ENCODE data around the gene GNB1L. TPM values are rescaled to one million over a fixed set of nuclear protein-coding genes. Genes with fewer than 3 reads are reported as not detected.

The GNB1L gene
- total RNA-seq, 2 experiments from 2014 or later: 8.8 to 9.8 TPM

DNA sequence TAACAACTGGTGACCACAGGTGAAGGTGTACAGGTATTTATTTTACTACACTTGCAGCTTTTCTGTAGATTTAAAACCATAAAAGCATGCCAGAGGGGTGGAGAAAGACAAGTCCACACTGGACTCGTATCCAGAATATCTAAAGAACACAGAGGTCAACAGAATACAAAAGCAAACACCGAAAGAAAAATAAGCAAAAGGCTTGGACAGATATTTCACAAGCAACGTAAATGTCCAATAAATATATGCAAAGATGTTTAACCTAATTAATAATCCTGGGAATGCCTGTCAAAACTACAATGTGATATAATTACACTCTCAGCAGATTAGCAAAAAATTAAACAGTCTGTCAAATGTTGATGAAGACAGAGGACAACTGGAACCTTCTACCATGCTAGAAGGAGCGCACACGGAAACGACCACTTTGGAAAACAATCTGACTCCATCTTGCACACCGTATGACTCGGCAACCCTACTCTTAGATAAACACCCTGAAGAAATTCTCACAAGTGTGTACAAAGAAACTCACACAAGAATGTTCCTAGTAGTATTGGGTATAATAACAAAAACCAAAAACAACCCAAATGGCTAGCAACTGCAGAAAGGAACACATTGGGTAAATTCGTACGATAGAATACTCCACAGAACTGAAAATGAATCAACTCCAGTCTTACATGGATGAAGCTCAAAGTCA is 27.2 kb downstream of the GNB1L start:
- no peak overlapping the region for H3K27ac Mint-ChIP-seq
- CTCF ChIA-PET: interaction anchor here (0.8 kb wide), 1 partner anchor 83 kb away, joined by 3 read pairs; no protein-coding TSS in a partner anchor
- H3K9me3 Mint-ChIP-seq: no peaks in the 10 kb centered on the region
- H3K27me3 Mint-ChIP-seq (ENCODE audit: low read depth): no peaks in the 10 kb centered on the region
- H3K4me3 Mint-ChIP-seq: no peak overlapping the region
- H3K36me3 Mint-ChIP-seq (ENCODE audit: low read depth): no peaks in the 10 kb centered on the region
- intact Hi-C loops (cut with micrococcal nuclease): no loop called here
- no peak for DNase-seq
- H3K4me1 Mint-ChIP-seq (ENCODE audit: low read depth): peaks cover 4% of the 10 kb centered on the region

- no peaks in the 10 kb centered on the region for H3K36me3 Mint-ChIP-seq (ENCODE audit: low read depth)
- no peaks in the 10 kb centered on the region for H3K9me3 Mint-ChIP-seq
- H3K27me3 Mint-ChIP-seq (ENCODE audit: low read depth): no peaks in the 10 kb centered on the region
These were observed 28.1 kb downstream of the GNB1L start for GRCh38 chr22:19826619-19826950.

DNA sequence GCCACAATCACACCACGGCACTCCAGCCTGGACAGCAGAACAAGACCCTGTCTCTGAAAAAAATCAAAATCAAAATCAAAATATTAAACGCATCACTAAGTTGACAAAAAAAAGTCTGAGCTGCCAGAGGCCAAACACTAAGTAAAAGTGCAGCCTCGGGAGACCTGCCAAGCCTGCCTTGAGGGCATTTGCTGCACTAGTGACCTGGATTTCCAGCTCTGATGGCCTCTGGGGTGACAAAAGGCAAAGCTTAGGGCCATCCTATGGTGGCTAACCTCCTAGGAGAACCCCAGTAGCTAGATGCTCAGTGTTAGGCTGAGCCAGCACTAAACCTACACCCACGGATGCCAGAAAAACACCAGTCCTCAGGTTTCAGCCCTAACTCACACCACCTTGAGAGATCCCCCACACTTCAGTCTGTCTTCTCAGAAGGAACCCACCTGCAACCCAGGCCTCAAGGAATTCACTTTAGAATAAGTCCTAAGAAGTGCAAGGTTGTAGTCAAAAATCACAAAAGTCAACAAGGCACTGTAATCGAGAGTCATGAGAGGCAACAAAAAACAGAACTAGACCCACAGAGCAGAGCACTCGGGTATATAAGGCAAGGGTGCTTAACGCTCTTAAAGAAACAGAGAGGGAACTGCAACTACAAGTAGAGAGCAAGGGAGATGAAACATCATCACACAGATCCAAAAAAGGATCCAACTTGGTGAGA is 28.6 kb downstream of the GNB1L start:
- CTCF ChIA-PET: interaction anchor here (0.6 to 1.0 kb wide), 2 partner anchors 102 to 851 kb away, joined by 3 read pairs; partner anchors contain the start of gene GP1BB
- intact Hi-C loops (cut with micrococcal nuclease): no loop called here
- H3K9me3 Mint-ChIP-seq: no peaks in the 10 kb centered on the region
- no peaks in the 10 kb centered on the region for H3K27me3 Mint-ChIP-seq (ENCODE audit: low read depth)
- DNase-seq: no peak
- H3K27ac Mint-ChIP-seq: no peak overlapping the region
- no peaks in the 10 kb centered on the region for H3K36me3 Mint-ChIP-seq (ENCODE audit: low read depth)
- no peak overlapping the region for H3K4me3 Mint-ChIP-seq
- peaks cover 2% of the 10 kb centered on the region for H3K4me1 Mint-ChIP-seq (ENCODE audit: low read depth)

More at GRCh38 chr22:19826619-19826950, 28.1 kb downstream of the GNB1L start:
- intact Hi-C loops (cut with micrococcal nuclease): no loop called here
- Mint-ChIP-seq H3K4me1 (ENCODE audit: low read depth) (peaks cover 2% of the 10 kb centered on the region), H3K4me3 (no peak overlapping the region), H3K27ac (no peak overlapping the region)
- CTCF ChIA-PET: interaction anchor here (1.0 kb wide), 1 partner anchor 103 kb away, joined by 3 read pairs; the partner anchor contains the start of gene GP1BB
- no peak for DNase-seq

GRCh38 chr22:19824926-19825339 is 29.7 kb downstream of the GNB1L start:
- no peak overlapping the region for H3K27ac Mint-ChIP-seq
- H3K9me3 Mint-ChIP-seq: no peaks in the 10 kb centered on the region
- H3K4me3 Mint-ChIP-seq: no peak overlapping the region
- no peak for DNase-seq
- CTCF ChIA-PET: interaction anchor here (0.6 kb wide), 1 partner anchor 14 kb away, joined by 3 read pairs; no protein-coding TSS in a partner anchor
- H3K27me3 Mint-ChIP-seq (ENCODE audit: low read depth): no peaks in the 10 kb centered on the region
- intact Hi-C loops (cut with micrococcal nuclease): no loop called here
- no peaks in the 10 kb centered on the region for H3K4me1 Mint-ChIP-seq (ENCODE audit: low read depth)
- no peaks in the 10 kb centered on the region for H3K36me3 Mint-ChIP-seq (ENCODE audit: low read depth)

GRCh38 chr22:19824212-19824925 is 30.3 kb downstream of the GNB1L start:
- H3K27ac Mint-ChIP-seq: no peak overlapping the region
- DNase-seq: no peak
- no peaks in the 10 kb centered on the region for H3K4me1 Mint-ChIP-seq (ENCODE audit: low read depth)
- H3K36me3 Mint-ChIP-seq (ENCODE audit: low read depth): no peaks in the 10 kb centered on the region
- H3K9me3 Mint-ChIP-seq: no peaks in the 10 kb centered on the region
- no peak overlapping the region for H3K4me3 Mint-ChIP-seq
- CTCF ChIA-PET: interaction anchor here (0.6 kb wide), 1 partner anchor 14 kb away, joined by 3 read pairs; no protein-coding TSS in a partner anchor
- no peaks in the 10 kb centered on the region for H3K27me3 Mint-ChIP-seq (ENCODE audit: low read depth)
- intact Hi-C loops (cut with micrococcal nuclease): no loop called here

DNA sequence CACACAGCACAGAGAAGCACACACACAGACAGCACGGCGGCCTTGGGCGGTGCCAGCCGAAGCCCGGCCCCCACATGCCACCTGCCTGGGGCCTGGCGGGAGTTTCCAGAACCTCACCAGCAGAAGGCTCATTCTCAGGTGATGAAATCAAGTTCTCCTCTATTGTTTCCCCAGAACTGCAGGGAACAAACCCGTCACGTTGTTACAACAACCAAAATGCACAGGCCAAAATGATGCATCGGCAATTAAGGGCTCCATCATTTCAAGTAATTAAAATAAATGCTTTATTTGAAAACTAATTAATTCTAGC is 30.8 kb downstream of the GNB1L start:
- H3K27me3 Mint-ChIP-seq (ENCODE audit: low read depth): no peaks in the 10 kb centered on the region
- no peak overlapping the region for H3K4me3 Mint-ChIP-seq
- no peak for DNase-seq
- no peaks in the 10 kb centered on the region for H3K9me3 Mint-ChIP-seq
- H3K27ac Mint-ChIP-seq: no peak overlapping the region
- intact Hi-C loops (cut with micrococcal nuclease): no loop called here
- no peaks in the 10 kb centered on the region for H3K4me1 Mint-ChIP-seq (ENCODE audit: low read depth)
- CTCF ChIA-PET: no interaction called here
- no peaks in the 10 kb centered on the region for H3K36me3 Mint-ChIP-seq (ENCODE audit: low read depth)

- intact Hi-C loops (cut with micrococcal nuclease): no loop called here
- Mint-ChIP-seq H3K9me3 (no peaks in the 10 kb centered on the region), H3K4me1 (ENCODE audit: low read depth) (no peaks in the 10 kb centered on the region), H3K27me3 (ENCODE audit: low read depth) (no peaks in the 10 kb centered on the region), H3K36me3 (ENCODE audit: low read depth) (no peaks in the 10 kb centered on the region), H3K27ac (no peak overlapping the region), H3K4me3 (no peak overlapping the region)
- CTCF ChIA-PET: no interaction called here
- DNase-seq: no peak
These were observed 31.3 kb downstream of the GNB1L start for GRCh38 chr22:19823191-19823901.

DNA sequence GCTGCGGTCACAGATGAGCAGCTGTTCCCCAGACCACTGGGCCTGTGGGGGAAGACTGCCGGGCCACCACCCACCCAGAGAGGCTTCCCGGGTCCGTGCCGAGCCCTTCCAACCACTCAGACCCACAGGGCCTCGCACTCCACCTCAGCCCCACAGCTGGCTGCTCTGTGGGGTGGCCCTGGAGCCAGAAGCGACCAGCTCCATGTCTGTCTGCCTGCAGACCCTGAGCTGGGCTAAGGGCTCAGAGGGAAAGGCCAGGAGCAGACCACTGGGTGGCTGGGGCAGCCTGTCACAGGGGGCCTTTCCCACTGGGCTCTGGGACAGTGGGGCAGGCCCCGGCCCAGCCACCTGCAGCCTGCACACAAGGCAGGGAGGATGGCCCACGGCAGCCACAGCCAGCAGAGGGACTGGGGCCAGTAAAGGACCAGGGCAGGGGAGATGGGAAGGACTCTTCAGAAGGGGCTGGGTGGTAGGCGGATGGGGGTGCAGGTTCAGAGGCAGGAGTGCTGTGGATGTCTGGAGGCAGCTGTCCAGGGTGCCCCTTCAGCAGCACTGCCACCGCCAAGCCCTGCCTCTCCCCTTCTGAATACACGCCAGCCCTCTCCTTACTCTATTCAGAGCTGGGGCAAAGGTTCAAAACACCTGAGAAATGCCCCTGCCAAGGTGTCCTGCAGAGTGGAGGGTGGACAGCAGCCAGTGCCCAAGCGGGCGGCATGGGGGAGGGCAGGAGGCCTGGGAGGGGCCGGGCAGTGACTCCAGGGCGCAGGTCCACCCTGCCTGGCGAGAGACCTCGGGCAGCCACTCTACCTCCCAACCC is 32.2 kb downstream of the GNB1L start:
- intact Hi-C loops (cut with micrococcal nuclease): no loop called here
- Mint-ChIP-seq H3K9me3 (no peaks in the 10 kb centered on the region), H3K27me3 (ENCODE audit: low read depth) (no peaks in the 10 kb centered on the region), H3K4me1 (ENCODE audit: low read depth) (no peaks in the 10 kb centered on the region), H3K36me3 (ENCODE audit: low read depth) (no peaks in the 10 kb centered on the region), H3K27ac (no peak overlapping the region), H3K4me3 (no peak overlapping the region)
- CTCF ChIA-PET: no interaction called here
- DNase-seq: peak; percentile 2

DNA sequence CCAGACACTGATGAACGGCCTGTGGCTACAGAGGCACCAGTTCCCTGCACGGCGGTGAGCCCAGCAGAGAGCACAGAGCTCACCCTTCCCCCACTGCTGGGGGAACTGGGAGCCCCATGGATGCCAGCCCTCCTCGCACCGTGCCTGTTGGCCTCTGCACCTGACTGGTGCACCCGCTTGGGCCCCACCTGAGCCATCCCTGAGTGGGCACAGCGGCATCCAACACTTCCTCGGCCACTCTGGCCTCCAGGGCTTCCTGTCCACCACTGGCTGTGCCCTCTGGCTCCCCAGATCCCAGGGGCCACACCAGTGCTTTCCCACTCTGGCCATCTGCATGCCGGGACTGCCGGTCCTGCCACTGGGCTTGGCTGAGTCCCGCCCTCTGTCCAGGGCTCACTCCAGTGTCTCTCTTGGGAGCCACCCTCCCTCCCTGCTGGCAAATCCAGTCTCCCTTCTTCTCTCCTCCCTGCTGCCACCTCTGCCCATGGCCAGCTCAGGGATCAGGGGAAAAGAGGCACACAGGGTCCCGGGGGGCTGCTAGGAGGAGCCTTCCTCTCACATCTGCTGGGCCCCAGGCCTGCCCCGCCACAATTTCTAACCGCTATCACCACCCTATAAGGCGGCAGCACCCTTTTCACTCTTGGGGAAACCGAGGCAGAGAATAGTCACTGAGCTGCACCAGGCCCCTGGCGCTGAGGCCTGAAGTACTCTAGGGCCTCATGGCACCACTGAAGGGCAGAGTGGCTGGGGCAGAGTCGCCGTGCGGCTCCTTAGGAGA is 33.0 kb downstream of the GNB1L start:
- Mint-ChIP-seq H3K9me3 (no peaks in the 10 kb centered on the region), H3K36me3 (ENCODE audit: low read depth) (no peaks in the 10 kb centered on the region), H3K27ac (no peak overlapping the region), H3K27me3 (ENCODE audit: low read depth) (no peaks in the 10 kb centered on the region), H3K4me1 (ENCODE audit: low read depth) (no peaks in the 10 kb centered on the region), H3K4me3 (no peak overlapping the region)
- intact Hi-C loops (cut with micrococcal nuclease): no loop called here
- DNase-seq: no peak
- CTCF ChIA-PET: no interaction called here

DNA sequence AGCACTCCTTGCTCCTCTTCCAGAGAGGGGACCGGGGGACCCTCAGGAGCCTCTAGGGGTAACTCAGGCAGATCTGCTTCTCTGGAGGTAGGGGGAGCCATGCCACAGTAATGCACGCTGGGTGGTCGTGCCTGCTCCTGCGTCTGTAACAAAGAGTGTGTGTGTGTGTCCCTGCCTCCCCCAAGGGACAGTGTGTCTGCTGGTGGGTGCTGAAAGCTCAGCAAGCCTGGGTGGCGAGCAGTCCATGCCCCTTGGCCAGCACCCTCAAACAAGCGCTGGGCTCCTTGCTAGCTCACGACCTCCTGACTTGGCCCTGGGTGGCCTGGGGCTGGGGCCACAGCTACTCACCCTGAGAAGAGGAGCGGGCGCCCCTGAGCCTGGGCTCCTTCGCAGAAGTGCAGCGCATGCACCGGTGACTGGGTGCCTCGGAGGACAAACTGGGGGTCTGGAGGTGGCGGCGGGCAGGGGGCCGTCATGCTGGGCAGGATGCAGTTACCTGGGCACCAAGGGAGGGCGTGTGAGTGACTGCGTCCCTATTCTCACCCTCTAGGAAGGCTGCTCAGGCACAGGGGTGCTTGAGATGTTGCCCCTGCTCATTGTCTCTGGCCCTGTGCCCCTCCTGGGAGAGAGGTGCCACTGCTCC is 33.7 kb downstream of the GNB1L start:
- intact Hi-C loops (cut with micrococcal nuclease): no loop called here
- no peaks in the 10 kb centered on the region for H3K27me3 Mint-ChIP-seq (ENCODE audit: low read depth)
- no peak for DNase-seq
- H3K36me3 Mint-ChIP-seq (ENCODE audit: low read depth): no peaks in the 10 kb centered on the region
- no peak overlapping the region for H3K27ac Mint-ChIP-seq
- no peak overlapping the region for H3K4me3 Mint-ChIP-seq
- H3K4me1 Mint-ChIP-seq (ENCODE audit: low read depth): no peaks in the 10 kb centered on the region
- CTCF ChIA-PET: no interaction called here
- no peaks in the 10 kb centered on the region for H3K9me3 Mint-ChIP-seq
